Measurements from ENCODE around the gene COPE.

Gene COPE

DNA sequence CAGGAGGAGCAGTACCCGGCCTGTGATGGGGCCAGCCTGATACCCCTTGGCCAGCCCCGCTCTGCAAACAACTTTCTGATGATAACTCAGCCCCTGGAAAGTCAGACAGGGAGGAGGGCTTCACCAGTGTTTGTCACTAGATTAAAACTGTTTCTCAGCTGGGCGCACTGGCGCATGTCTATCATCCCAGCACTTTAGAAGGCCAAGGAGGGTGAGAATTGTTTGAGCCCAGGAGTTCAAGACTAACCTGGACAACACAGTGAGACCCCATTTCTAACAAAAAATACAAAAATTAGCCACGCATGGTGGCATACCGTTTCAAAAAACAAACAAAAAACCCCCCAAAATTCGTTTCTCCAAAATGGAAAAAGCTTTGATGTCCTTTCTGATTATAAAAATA is 17.7 kb downstream of the COPE start:
- TF ChIP-seq, protein P1, sequence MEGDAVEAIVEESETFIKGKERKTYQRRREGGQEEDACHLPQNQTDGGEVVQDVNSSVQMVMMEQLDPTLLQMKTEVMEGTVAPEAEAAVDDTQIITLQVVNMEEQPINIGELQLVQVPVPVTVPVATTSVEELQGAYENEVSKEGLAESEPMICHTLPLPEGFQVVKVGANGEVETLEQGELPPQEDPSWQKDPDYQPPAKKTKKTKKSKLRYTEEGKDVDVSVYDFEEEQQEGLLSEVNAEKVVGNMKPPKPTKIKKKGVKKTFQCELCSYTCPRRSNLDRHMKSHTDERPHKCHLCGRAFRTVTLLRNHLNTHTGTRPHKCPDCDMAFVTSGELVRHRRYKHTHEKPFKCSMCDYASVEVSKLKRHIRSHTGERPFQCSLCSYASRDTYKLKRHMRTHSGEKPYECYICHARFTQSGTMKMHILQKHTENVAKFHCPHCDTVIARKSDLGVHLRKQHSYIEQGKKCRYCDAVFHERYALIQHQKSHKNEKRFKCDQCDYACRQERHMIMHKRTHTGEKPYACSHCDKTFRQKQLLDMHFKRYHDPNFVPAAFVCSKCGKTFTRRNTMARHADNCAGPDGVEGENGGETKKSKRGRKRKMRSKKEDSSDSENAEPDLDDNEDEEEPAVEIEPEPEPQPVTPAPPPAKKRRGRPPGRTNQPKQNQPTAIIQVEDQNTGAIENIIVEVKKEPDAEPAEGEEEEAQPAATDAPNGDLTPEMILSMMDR (IDR thresholded peaks at IDR 0.05; ENCODE audit: insufficient read depth, missing control alignments), result no peak
- DNase-seq (ENCODE audit: insufficient read length, low spot score) (no peak), FAIRE-seq (no peak)

DNA sequence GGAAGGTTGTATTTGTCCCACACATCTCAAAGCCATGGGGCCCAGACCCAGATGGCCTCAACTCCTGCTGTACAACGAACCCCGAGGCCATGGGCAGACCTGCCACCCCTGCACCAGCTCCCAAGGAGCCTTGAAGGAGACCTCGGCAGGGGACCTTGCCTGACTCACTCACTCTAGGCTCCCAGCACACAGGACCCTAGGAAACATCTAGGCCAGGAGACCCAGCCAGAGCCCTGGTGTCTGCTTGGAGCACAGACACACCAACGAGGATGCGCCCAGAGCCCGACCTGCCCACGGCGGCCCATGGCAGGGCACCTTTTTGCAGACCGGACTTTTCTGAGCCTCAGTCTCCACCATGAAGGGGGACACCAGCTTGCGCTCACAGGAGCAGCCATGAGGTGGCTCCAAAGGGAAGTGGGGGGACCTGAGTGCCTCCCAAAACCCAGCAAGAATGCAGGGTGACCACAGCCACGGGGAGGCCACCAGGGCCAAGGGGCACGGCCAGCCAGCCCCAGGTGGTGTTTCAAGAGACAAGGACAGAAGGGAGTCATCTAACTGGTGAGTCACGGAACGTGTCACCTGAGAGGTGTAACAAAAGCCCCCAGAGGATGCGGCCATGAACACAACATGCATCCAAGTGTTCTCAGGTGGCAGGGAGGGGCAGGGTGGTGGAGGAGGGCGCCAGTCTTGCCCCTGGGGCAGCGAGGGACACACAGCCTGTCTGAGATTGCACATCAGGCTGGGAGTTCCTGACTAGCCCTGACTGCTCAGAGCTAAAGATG is 18.3 kb downstream of the COPE start:
- TF ChIP-seq, protein P1 (IDR thresholded peaks at IDR 0.05; ENCODE audit: insufficient read depth, missing control alignments), result no peak
- FAIRE-seq (no peak), DNase-seq (ENCODE audit: insufficient read length, low spot score) (no peak)

DNA sequence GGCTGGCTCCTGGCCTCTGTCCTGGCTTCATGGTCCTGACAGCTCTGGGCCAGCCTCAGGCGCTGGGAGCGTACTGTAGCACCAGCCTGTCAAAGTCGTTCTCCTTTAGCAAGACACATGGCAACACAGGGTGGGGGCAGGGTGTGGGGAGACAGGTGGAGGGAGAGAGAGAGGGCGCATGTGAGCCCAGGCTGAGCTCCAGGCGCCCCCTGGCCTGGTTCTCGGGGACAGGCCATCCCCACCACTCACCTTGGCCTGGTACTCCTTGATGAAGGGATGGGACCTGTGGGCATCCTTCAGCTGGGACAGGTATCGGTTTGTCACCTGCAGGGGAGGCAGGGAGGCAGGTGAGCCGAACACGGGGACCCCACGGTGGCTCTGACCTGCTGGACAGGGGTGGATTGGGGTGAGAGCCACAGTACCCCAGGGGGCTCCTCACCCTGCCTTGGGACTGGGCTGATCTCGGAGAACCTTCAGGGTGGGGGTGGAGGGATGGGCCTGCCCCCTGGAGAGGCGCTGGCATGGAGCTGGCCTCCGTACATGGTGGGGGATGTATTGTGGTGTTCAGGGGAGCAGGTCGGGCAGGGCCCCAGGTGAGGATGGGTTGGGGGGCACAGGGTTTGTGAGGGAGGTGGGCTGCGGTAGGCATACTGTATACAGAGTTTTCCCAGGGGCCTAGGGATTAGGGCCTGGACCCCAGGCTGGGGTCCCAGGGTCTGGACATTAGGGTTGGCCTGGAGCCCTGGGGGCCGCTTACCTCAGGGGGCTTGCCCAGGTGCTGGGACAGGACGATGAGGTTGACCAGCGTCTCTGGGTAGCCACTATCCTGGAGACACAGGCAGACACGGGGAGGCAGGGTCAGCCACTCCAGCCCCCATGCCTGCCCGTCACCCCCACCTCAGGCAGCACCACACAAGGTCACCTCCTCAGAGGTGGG is 19.3 kb downstream of the COPE start:
- DNase-seq (ENCODE audit: insufficient read length, low spot score), result no peak
- no peak for FAIRE-seq
- TF ChIP-seq, protein P1 (IDR thresholded peaks at IDR 0.05; ENCODE audit: insufficient read depth, missing control alignments), result no peak

DNA sequence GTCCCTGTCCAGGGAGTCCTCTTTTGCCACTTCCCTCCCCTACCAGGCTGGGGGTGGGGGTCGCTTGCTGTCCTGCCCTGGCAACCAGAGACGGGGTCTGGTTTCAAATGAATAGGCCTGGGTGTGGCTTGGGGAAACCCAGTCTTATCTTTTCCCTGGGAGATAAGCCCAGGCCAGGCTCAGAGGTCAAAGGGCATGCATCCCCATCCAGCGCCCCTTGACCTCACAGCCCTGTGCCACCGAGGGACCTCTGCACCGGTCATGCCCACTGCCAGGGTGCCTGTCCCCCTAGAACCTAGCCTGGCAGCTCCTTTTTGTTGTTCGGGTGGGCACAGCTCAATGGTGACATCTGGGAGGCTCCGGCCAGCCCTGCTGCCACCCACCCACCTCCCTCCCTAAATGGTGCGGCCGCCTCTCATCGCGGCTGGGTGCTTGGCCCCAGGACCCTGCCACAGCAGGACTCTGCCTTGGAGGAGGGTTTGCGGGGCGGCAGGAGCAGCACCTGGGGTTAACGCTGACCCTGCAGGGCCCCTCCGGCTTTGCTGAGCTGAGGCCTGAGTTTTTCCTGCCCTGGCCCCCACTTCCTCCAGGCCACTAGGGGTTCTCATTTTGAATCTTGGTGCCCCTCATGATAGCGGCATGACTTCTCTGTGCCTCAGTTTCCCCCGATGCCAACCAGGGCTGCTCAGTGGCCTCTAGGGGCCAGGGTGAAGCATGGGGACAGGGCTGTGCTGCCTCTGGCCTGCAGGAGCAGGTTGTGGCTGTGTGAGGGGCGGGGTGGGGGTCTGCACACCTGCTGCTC is 20.4 kb downstream of the COPE start:
- no peak for FAIRE-seq
- TF ChIP-seq, protein P1 (IDR thresholded peaks at IDR 0.05; ENCODE audit: insufficient read depth, missing control alignments), result no peak
- no peak for DNase-seq (ENCODE audit: insufficient read length, low spot score)

DNA sequence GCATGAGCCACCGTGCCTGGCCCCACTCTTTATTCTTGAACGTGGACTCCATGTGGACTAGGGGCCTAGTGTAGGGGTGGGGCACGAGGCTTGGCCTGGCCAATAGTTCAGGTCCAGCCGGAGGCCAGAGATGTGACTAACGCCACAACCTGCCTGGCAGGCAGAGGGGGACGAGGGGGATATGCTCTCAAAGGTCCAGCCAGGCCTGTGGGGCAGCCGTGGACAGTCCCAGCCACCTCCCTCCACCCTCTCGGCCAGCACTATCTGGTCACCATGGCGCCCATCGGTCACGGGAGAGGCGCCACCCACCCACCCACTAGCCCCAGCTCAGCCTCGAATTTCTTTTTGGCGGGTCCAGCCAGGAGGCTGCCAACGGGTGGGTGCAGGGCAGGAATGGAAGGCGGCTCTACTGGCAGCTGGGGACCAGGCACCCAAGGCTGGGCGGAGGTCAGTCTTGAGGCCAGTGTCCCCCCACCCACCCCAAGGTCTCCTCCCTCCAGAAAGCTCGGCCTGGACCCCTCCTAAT is 21.0 kb downstream of the COPE start:
- no peak for DNase-seq (ENCODE audit: insufficient read length, low spot score)
- no peak for FAIRE-seq
- TF ChIP-seq, protein P1 (IDR thresholded peaks at IDR 0.05; ENCODE audit: insufficient read depth, missing control alignments), result no peak

DNA sequence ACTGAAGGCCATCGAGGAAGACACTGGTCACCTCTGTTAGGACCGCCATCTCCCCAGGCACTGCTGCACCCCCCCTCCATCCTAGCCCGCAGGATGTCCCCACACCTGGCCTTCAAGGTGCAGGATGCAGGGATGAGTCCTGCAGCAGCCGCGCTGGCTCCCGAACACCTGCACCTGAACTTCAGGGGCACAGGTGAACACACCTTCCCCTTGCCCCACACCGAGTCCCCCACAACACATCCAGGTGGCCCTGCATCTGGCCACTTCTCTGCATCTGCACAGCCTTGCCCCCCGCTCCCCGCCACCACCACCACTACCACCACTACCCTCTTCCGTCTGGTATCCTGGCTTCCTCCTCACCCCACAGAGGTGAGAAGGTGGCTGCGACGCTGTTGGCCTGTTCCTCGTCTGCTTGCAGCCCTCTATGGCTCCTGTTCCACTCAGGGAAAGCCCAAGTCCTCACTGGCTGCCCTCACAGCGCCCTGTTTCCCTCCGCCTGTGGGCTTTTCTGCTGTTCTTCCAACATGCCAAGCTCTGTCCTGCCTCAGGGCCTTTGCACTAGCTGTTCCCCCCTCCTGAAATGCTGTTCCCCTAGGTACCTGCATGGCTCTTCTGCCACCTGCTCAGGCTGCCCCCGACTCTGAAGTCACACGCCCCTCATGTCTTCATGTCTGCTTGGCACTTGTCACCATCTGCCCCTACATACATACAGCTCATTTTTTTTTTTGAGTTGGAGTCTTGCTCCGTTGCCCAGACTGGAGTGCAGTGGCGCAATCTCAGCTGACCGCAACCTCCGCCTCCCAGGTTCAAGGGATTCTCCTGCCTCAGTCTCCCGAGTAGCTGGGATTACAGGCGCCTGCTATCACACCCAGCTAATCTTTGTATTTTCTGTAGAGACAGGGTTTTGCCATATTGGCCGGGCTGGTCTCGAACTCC is 21.8 kb downstream of the COPE start:
- FAIRE-seq (no peak), DNase-seq (ENCODE audit: insufficient read length, low spot score) (no peak)
- TF ChIP-seq, protein P1 (IDR thresholded peaks at IDR 0.05; ENCODE audit: insufficient read depth, missing control alignments), result no peak
